ENCODE results near the gene RNF223. TPM values are rescaled to one million over a fixed set of nuclear protein-coding genes. Genes with fewer than 3 reads are reported as not detected.
"Not testable (repeated sequence)": the region's sequence is repeated elsewhere in the genome, so short reads cannot be mapped to it uniquely, and the experiment has no call there.

RNF223 gene
- polyA plus RNA-seq, 3 donors, result 0.30 to 0.82 (median 0.39) TPM

DNA sequence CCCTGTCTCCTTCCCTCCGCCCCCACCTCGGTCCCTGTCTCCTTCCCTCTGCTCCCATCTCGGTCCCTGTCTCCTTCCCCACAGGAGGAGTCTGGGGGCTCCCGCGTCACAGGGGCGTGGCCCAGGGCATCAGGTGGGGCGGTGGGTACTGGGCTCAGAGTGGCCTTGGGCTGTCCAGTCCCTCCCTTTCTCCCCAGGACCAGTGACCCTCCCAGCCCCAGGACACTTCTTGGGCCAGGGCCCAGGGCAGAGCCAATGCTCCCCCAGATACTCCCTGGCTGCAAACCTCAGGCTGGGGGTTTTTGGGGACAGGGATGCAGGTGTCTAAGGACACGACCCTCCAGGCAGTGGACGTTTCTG lies 6.8 kb upstream of the RNF223 start:
- DNase-seq (ENCODE audit: extremely low read depth in 1 of 11, low read depth in 9 of 11, low spot score in 4 of 11), result no peak

DNA sequence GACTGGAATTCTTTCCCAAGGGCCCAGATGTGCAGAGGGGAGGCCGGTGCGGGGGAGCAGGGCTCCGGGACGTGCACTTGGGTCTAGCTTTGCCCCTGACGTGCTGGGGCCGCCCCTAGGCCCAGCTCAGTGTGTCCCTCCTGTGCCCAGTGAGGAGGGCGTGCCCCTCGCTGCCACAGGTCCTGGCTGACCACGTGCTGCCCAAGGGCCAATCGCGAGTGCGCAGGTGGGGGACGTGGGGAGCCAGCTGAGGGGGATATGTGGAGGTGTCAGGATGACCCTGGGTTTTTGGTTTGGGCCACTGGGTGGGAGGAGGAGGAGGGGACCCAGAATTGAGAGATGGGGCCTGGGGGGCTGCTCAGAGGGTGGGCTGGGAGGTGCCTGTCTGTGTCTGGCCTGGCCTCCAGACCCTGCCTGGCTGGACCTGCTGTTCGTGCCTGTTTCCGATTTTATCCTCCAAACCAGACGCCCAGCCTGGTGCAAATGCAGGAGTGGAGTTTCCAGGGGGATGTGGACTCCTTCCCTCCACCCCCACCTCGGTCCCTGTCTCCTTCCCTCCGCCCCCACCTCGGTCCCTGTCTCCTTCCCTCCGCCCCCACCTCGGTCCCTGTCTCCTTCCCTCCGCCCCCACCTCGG lies 6.1 kb upstream of the RNF223 start:
- DNase-seq (ENCODE audit: extremely low read depth in 1 of 11, low read depth in 9 of 11, low spot score in 4 of 11), result peak in 4 of 11 donors; percentile 45 to 72 (median 58)

DNA sequence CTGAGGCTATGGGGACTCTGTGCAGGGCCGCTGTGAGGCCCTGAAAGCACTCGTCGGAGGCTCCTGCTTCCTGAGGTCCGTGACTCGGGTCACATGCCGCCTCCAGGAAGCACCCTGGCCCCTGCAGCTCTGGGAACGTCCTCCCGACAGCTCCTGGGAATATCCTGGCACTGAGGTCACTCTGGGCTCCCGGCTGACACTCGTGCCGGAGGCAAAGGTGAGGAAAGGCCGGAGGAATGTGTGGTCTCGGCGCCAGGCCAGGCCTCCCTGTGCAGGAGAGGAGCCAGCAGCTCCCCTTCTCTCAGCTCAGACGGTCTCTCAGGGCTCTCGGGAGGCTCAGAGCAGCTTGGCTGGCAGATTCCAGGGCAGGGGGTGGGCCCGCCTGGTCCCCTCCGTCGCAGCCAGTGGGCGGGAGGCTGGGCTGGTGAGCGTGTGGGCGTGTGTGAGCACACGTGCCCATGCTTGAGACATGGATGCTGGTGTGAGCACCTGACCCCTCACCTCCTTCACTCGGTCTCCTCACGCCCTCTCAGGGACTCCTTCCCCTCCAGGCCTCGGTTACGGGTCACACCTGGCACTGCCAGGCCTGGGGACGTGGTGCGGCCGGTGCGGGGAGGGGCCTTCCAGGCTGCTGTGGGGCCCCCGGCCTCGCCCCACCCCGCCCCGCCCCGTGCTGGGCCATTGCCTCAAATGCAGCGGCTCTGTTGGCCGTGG lies 5.5 kb upstream of the RNF223 start:
- DNase-seq (ENCODE audit: extremely low read depth in 1 of 11, low read depth in 9 of 11, low spot score in 4 of 11), result peak in 3 of 11 donors; percentile 49 to 54 (median 51)

DNA sequence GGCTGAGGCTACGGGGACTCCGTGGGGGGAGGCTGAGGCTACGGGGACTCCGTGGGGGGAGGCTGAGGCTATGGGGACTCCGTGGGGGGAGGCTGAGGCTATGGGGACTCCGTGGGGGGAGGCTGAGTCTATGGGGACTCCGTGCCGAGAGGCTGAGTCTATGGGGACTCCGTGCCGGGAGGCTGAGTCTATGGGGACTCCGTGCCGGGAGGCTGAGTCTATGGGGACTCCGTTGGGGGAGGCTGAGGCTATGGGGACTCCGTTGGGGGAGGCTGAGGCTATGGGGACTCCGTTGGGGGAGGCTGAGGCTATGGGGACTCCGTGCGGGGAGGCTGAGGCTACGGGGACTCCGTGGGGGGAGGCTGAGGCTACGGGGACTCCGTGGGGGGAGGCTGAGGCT lies 3.3 kb upstream of the RNF223 start:
- not testable (repeated sequence) for DNase-seq (ENCODE audit: extremely low read depth in 1 of 11, low read depth in 9 of 11, low spot score in 4 of 11)

DNA sequence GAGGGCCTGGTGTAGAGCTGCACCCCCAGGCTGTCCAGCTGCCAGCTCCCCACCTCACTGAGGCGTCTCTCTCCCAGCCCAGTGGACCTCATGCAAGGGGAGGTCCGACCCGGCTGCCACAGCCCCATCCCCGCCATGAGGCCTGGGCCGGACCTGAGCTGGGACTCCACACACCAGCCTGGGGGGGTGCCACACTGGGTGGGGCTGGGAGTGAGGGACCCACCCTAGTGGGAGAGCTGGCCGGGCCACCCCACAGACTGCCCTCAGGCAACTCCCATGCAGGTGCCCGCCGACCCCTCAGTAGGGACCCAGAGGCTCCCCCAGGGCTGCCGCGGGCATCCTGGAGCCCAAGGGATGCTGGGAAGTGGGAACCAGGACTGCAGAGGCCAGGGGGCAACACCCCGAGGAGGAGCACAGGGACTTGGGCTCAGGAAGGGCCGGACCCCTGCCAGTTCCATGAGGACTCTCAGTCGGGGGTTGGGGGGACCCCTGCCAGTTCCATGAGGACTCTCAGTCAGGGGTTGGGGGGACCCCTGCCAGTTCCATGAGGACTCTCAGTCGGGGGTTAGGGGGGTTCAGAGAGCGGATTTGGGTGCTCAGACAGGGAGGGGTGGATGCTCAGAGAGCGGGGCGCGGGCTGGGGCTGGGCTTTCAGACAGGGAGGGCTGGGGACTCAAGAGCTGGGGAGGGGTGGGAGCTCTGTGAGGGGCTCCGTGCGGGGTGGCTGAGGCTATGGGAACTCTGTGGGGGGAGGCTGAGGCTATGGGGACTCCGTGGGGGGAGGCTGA lies 1.2 kb upstream of the RNF223 start:
- no peak for DNase-seq (ENCODE audit: extremely low read depth in 1 of 11, low read depth in 9 of 11, low spot score in 4 of 11)

DNA sequence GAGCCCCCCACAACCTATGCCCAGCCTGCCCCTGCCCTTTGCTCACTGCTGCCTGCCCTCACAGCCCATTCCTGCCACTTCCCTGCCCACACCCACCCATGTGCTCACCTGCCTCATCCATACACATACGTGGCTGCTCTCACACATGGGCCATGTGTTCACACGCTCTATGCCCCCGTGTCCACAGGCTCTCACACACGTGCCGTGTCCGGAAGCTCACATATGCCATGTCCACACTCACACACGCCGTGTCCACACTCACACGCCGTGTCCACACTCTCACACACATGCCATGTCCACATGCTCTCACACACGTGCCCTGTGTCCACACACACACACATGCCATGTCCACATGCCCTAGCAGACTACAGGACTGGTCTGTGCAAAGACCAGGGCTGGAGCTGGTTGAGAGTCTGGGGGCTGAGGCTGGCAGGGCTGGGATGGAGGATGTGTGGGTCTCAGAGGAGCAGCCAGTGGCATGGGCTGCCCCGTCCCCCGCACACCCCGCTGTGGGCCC lies 583 bp upstream of the RNF223 start:
- DNase-seq (ENCODE audit: extremely low read depth in 1 of 11, low read depth in 9 of 11, low spot score in 4 of 11), result no peak

DNA sequence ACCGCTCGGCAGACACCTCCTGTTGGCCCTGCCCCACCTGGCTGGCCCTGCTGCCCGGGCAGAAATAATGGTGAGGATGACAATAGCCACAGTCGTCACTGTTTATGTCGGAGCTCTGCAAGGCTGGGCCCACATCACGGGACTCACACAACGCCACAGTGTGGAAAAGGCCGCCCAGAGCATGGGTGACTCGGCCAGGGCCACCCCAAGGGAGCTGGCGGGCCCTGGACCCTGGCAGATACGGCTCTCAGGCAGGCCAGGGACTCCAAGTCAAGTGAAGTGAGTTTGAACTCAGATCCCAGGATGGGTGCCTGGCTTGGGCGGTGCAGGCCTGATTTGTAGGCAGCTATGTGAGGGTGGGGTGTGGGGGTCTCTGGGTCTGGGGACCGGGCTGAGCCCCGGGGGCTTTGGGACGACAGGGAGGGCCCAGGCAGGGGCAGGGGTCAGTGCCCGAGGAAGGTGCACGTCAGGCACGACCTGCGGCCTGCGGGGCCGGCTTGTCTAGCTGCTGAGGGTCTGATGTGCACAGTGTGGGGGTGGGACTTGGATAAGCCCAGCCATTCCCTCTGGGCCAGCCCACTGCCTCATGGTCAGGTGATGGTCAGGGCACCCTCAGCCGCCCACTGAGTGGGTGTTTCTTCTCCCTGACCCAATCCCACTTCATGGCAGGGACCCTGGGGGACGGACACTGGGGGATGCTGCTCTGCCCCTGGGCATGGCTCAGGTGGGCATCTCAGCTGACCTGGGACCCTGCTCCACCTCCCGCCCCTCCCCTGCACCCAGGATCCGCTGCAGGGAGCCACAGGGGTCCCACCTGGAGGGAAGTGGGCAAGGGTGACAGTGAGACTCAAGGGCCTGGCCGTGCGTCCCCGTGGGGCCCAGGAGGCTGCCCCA lies 1.0 kb downstream of the RNF223 start:
- no peak for DNase-seq (ENCODE audit: extremely low read depth in 1 of 11, low read depth in 9 of 11, low spot score in 4 of 11)

DNA sequence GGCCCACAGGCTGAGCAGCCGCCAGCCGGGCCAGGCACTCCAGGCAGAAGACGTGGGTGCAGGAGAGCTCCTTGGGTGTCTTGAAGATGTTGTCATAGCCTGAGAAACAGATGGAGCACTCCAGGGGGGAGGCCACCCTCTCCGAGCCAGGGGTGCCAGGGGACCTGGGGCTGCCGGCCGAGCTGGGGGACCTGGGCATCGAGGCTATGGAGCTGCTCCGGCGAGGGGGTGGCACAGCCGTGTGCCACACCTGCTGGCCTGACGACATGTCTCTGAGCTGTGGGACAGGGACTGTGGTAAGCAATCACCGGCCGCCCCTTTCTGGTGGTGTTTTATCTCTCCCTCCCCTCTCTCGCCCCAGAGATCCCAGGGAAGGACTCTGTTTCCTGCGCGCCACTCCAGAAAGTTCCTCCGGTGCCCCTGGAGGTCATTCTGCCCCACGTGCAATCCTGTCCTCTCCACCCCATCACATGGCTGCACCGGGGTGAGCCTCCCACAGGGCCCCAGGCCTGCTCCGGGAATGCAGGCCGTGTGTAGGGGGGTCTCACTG lies 1.7 kb downstream of the RNF223 start:
- DNase-seq (ENCODE audit: extremely low read depth in 1 of 11, low read depth in 9 of 11, low spot score in 4 of 11), result no peak

DNA sequence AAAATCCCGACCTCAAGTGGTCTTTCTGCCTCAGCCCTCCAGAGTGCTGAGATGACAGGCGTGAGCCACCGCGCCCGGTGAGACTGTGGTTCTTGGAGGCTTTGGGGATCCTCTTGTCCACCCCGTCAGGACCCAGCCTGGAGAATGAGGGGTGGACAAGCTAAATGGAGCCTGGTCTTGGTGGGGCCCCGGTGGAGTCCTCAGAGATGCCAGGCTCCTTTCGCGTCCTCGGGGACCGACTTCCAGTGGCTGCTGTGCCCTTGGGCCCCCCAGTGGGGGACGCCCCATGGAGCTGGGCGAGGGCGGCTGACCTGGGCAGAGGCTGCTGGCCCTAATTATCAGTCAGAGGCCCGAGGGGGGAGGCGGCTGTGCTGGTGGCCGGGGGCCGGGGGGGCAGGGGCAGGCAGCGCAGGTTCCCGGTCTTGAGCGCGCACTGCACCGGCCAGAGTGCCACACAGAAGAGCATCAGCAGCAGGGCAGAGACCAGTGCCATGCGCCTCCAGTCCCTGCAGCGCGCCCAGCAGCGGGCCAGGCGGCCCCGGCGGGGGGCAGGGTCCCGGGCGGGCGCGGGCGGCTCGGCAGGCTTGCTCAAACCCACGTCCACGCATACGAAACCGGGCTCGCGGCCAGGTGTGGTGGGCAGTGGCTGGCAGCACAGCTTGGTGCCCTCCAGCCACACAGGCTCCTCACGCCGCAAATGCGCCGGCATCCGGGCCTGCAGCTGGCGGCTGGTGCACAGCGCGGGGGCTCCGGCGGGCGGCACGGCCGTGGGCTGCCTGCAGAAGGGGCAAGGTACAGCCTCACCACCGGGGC lies 2.4 kb downstream of the RNF223 start:
- DNase-seq (ENCODE audit: extremely low read depth in 1 of 11, low read depth in 9 of 11, low spot score in 4 of 11), result no peak

DNA sequence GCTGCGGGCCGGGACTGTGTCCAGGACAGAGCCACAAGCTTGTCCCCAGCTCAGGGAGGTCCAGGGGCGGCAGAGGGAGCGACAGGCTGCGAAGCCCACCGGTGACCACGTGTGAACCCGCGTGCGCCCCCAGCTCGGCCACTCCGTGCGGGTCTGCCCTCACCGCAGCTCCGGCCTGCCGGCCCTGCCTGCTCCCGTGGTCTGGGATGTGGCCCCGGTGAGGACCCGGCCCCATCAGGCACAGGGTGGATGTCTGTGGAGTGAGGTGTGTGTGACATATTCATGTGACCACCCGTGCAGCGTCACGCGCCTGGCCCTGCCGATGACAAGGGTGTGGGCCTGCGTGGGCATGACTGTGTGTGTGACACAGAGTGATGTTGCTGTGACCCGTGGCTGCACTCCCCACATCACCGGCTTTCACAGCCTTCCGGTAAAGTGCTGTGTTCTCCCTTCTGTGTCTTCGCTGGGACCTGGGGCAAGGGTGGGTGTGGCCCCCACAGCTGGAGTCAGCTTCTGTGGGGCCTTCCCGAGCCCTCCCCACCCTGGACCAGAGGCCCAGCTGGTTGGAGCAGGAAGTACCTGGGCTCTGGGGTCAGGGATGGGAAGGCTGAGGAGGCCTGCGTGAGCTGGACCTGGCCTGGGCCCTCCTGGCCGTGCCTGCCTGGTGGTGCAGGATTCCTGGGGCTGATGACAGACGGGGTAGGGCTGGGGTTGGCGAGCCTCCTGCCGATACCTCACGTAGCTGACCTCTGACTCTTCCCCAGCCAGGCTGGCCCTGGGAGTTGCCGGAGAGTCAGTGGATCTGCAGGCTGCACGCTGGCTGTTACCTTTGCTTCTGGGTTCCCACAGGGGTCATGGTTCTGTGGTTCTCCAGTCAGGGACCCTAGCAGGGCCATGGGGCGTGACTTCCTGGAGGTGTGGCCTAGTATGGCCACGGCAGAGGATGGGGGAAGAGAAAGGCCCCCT lies 4.1 kb downstream of the RNF223 start:
- DNase-seq (ENCODE audit: extremely low read depth in 1 of 11, low read depth in 9 of 11, low spot score in 4 of 11), result no peak

DNA sequence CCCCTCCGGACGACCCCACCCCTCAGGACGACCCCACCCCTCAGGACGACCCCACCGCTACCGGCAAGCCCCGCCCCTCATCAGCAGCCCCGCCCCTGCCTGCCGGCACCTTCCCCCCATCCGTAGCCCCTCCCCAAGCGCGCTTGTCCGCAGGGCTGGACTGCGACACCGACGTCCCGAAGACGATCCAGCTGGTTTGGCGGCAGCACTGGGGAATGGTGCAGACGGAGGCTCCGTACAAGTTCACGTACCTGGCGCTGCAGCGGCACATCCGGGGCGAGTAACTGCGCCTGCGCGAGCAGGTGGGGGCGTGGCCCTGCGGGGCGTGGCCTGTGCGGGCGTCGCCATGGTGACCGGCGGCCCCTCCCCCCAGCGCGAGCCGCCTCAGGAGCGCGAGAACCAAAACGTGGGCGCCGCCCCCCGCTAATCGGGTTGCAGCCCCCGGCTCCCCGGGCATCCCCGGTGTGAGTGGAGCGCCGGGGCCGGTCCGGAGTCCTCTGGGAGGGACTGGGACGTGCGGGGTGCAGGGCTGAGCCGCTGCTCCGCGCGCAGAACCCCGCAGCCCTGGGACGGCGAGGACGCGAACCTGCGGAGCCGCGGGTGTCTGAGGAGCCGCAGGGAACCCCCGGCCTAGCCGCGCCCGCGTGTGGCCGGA lies 4.9 kb downstream of the RNF223 start:
- peak in 2 of 11 donors; percentile 51 to 57 for DNase-seq (ENCODE audit: extremely low read depth in 1 of 11, low read depth in 9 of 11, low spot score in 4 of 11)

DNA sequence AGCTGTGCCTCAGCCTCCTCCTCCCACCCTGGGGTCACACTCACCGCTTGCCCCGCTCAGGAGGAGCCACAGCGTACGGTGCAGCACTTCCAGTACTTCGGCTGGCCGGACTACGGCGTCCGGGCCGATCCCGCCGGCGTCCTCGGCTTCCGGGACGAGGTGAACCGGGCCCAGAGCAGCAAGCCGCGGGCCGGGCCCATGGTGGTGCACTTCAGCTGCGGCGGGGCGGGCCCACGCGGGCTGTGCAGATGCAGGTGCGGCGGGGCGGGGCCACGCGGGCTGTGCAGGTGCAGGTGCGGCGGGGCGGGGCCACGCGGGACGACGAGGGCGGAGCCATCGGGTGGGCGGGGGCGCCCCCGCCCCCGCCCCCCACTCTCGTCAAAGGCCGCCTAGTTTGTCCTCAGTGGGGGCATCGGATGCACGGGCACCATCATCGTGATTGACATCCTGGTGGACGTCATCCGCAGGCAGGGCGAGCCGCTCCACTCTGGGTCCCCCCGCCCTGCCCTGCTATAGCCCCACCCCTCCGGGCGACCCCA lies 5.5 kb downstream of the RNF223 start:
- no peak for DNase-seq (ENCODE audit: extremely low read depth in 1 of 11, low read depth in 9 of 11, low spot score in 4 of 11)

DNA sequence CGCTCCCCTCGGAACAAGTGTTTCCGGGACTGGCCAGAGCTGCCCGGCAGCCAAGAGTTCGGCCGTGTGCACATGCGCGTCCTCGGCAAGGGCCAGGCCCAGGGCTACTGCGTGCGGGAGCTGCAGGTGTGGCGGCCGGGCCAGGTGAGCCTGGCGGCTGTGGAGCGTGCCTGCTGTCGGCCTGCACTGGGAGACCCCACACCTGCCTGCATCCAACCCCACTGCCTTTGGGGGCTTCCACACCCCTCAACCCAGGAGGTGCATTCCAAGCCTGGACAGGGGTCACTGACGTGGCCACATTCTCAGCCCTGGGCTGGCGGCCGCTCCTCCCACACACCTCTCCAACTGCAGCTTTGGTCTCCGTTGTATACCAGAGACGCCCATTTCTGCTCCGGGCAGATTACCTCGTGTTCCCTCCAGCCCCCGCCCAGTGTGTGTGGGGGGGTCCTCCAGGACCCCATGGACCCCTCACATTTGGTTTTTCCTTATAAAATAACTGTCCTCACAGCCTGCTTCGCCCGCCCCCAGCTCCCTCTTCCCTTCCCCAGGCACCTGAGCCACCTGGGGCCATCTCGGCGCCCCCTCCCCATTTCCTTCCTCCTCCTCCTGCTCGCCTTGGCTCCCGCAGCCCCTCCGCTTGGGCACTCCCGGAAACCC lies 6.1 kb downstream of the RNF223 start:
- no peak for DNase-seq (ENCODE audit: extremely low read depth in 1 of 11, low read depth in 9 of 11, low spot score in 4 of 11)

DNA sequence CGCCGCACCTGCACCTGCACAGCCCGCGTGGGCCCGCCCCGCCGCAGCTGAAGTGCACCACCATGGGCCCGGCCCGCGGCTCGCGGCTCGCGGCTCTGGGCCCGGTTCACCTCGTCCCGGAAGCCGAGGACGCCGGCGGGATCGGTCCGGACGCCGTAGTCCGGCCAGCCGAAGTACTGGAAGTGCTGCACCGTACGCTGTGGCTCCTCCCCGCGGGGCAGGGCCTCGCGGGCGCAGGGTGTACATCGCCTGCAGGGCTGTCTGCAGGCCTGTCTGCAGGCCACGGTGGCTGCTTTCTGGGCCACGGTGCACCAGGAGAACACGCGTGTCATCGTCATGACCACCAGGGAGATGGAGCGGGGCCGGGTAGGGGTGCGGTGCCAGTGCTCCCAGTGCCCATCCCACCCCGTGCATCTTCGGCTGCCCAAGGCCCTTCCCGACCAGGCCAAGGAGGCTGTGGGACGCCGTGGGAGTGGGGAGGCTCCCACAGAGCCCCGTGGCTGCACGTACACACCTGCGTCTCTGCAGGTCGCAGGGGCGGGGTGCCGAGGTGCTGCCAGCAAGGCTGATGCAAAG lies 6.7 kb downstream of the RNF223 start:
- DNase-seq (ENCODE audit: extremely low read depth in 1 of 11, low read depth in 9 of 11, low spot score in 4 of 11), result no peak

All from renal cortex interstitium (tissue), 11 donors.